PC-9 (cell line): ENCODE results near the gene SLC7A9.

Experiments
- CTCF ChIP-seq: fragments of 200-600 bp; sonication (generic); conservative IDR thresholded peaks from 2 replicates; pipeline ENCODE4 v1.6.1; 2017; ENCODE audit warnings: mixed run types, antibody characterized with exemption, mild to moderate bottlenecking, moderate library complexity
- EZH2 ChIP-seq: fragments of 200-600 bp; sonication (generic); IDR thresholded peaks from 2 replicates; pipeline ENCODE4 v1.8.0; 2017; ENCODE audit warnings: antibody characterized with exemption, low read depth

GRCh38 chr19:32831611-32832010 is 38.0 kb downstream of the SLC7A9 start:
- TF ChIP-seq EZH2, result no peak
- no peak for TF ChIP-seq CTCF
